GM12864 (cell line): ENCODE data around the gene UBE2J1.
"Not testable (repeated sequence)": the region's sequence is repeated elsewhere in the genome, so short reads cannot be mapped to it uniquely, and the experiment has no call there.

ENCODE experiments used
- DNase-seq: peaks from one replicate; pipeline ENCODE4 v3.0.0-alpha.2; 2011; ENCODE audit warnings: low read depth
- H3K4me3 ChIP-seq: 2 replicates; pipeline ENCODE4 v1.5.1; 2011; ENCODE audit warnings: mild to moderate bottlenecking, low read depth, low read length, control low read depth
- TF ChIP-seq, protein P1 (sequence below): IDR thresholded peaks from 2 replicates; pipeline ENCODE4 v1.5.1; 2011; ENCODE audit warnings: low read depth, mild to moderate bottlenecking, moderate library complexity, low read length, control low read depth, inconsistent platforms; ENCODE audit errors: missing control alignments

The UBE2J1 gene

DNA sequence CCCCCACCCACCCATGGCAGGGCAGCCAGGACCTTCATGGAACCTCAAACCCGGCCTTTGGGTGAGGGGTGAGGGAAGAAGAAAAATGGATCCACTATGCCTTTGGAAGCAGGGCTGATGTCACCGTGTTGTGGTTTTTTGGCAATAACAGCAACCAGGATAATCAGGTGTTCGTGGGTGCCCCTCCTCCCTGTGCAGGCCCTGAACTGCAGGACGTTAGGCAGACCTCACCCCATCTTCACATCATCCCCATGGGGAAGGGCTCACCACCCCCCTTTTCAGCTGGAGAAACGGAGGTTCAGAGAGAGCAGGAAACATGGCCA lies 41.0 kb downstream of the UBE2J1 start:
- TF ChIP-seq, protein P1, sequence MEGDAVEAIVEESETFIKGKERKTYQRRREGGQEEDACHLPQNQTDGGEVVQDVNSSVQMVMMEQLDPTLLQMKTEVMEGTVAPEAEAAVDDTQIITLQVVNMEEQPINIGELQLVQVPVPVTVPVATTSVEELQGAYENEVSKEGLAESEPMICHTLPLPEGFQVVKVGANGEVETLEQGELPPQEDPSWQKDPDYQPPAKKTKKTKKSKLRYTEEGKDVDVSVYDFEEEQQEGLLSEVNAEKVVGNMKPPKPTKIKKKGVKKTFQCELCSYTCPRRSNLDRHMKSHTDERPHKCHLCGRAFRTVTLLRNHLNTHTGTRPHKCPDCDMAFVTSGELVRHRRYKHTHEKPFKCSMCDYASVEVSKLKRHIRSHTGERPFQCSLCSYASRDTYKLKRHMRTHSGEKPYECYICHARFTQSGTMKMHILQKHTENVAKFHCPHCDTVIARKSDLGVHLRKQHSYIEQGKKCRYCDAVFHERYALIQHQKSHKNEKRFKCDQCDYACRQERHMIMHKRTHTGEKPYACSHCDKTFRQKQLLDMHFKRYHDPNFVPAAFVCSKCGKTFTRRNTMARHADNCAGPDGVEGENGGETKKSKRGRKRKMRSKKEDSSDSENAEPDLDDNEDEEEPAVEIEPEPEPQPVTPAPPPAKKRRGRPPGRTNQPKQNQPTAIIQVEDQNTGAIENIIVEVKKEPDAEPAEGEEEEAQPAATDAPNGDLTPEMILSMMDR = no peak
- H3K4me3 ChIP-seq = no peak overlapping the region
- DNase-seq = no peak

DNA sequence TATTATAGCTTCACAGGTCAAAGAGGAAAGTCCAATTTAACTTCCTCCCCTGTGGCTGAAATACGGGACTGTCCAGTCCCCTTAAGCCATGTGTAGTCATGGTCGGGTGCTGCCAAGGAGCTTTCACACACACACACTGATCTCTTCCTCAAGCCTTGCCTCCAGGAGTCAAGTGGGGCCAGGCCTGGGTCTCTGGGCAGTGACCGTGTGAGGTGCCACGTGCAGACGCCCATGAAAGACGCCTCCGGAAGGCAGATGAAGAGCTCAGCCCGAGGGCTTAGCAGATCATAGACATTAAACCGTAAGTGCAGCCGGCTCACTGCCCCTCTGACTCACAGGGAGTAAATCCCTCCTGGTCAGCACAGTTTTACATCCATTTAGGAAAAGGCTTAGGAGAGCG lies 41.6 kb downstream of the UBE2J1 start:
- no peak for DNase-seq
- TF ChIP-seq, protein P1 = no peak
- no peak overlapping the region for H3K4me3 ChIP-seq

DNA sequence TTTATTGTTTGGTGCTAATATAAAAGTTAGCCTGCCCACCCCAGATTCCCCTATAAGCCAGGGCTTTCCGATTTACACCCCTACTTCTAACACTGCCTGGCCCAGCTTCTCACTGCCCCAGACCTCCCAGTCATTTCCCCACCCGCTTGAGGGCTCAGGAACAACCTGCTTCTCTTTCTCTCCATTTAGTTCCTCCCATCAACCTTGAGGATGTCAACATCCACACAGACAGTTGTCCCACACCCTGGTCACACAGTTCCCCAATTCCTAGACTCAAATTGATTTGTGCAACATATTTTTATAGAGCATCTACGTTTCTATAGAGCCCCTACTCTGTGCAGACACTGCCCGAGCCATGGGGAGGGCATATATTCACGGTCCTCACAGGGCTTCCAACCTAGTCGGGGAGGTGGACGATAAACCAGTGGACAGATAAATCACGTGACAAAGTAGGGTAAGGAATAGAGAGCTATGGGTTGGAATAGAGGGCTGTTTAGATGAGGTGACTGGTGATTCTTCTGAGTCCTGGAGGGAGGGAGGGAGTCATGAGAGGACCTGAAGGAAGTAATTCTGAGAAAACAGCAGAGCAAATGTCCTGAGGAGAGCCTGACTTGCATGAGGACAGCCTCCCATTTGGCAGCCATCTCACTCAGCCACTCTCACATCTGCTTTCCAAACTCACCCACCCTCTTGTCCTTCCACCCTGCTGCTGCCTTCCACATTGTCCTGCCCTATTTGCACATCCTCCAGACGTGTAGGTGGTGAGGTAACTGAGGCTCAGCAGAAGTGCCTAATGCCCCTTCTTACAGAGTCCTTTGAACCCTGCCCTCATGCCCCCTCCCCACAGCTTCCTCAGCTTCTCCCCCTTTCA lies 43.8 kb downstream of the UBE2J1 start:
- no peak for DNase-seq
- H3K4me3 ChIP-seq = no peak overlapping the region
- TF ChIP-seq, protein P1 = no peak

- H3K4me3 ChIP-seq, DNase-seq: not testable (repeated sequence)
Observed at GRCh38 chr6:89304517-89304916, 48.0 kb downstream of the UBE2J1 start.

DNA sequence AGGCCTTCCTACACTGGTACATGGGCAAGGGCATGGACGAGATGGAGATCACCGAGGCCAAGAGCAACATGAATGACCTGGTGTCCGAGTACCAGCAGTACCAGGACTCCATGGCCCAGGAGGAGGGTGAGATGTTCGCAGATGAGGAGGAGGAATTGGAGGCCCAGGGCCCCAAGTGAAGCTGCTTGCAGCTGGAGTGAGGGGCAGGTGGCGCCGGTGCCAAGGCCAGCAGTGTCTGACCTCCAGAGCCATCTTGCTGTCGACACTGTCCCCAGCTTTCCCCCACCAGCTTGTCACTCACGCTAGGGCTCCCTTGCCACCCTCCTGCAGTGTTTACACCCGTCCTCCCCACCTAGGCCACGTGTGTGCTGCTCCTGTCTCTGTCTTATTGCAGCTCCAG lies 49.6 kb downstream of the UBE2J1 start:
- DNase-seq = no peak
- no peak overlapping the region for H3K4me3 ChIP-seq
- TF ChIP-seq, protein P1 = no peak

GRCh38 chr6:89302195-89302770 lies 50.2 kb downstream of the UBE2J1 start:
- no peak overlapping the region for H3K4me3 ChIP-seq
- TF ChIP-seq, protein P1 = no peak
- no peak for DNase-seq

DNA sequence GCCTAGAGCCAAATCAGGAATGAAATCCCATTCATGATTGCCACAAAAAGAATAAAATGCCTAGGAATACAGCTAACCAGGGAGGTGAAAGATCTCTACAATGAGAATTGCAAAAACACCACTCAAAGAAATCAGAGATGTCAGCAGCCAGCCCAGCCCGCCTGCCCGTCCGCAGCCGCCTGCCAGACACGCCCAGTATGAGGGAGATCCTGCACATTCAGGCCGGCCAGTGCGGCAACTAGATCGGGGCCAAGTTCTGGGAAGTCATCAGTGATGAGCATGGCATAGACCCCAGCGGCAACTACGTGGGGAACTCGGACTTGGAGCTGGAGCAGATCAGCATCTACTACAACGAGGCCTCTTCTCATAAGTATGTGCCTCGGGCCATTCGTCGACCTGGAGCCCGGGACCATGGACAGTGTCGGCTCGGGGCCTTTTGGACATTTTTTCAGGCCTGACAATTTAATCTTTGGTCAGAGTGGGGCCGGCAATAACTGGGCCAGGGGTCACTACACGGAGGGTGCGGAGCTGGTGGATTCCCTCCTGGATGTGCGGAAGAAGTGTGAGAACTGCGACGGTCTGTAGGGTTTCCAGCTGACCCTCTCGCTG lies 50.8 kb downstream of the UBE2J1 start:
- no peak overlapping the region for H3K4me3 ChIP-seq
- TF ChIP-seq, protein P1 = no peak
- DNase-seq = no peak
